Measurements from ENCODE around the gene TNNI2.
"Not testable (repeated sequence)": the region's sequence is repeated elsewhere in the genome, so short reads cannot be mapped to it uniquely, and the experiment has no call there.

The TNNI2 gene

GRCh38 chr11:1812274-1812673 is 26.5 kb upstream of the TNNI2 start:
- TF ChIP-seq CTCF (IDR thresholded peaks at IDR 0.05; ENCODE audit: insufficient read depth, low read length, poor library complexity, severe bottlenecking), result no peak
- no peaks in the 10 kb centered on the region; the same call in 1 of the 2 replicates for H3K27me3 ChIP-seq (replicated peaks; ENCODE audit: control insufficient read depth, insufficient read depth, low read length)
- no peak overlapping the region for H3K4me3 ChIP-seq (replicated peaks; ENCODE audit: low read depth, low read length)
- H3K36me3 ChIP-seq (ENCODE audit: control insufficient read depth, insufficient read depth, low read length), result no peaks in the 10 kb centered on the region
- no peak for DNase-seq (ENCODE audit: extremely low read depth, insufficient read length)

GRCh38 chr11:1812801-1813200 is 26.0 kb upstream of the TNNI2 start:
- DNase-seq (ENCODE audit: extremely low read depth, insufficient read length), result no peak
- Histone ChIP-seq H3K36me3 (ENCODE audit: control insufficient read depth, insufficient read depth, low read length) (no peaks in the 10 kb centered on the region), H3K4me3 (replicated peaks; ENCODE audit: low read depth, low read length) (no peak overlapping the region), H3K27me3 (replicated peaks; ENCODE audit: control insufficient read depth, insufficient read depth, low read length) (no peaks in the 10 kb centered on the region; the same call in 1 of the 2 replicates)
- TF ChIP-seq CTCF (IDR thresholded peaks at IDR 0.05; ENCODE audit: insufficient read depth, low read length, poor library complexity, severe bottlenecking), result no peak

- not testable (repeated sequence) for DNase-seq (ENCODE audit: extremely low read depth, insufficient read length); H3K27me3 ChIP-seq (replicated peaks; ENCODE audit: control insufficient read depth, insufficient read depth, low read length); H3K4me3 ChIP-seq (replicated peaks; ENCODE audit: low read depth, low read length); H3K36me3 ChIP-seq (ENCODE audit: control insufficient read depth, insufficient read depth, low read length)
Observed at GRCh38 chr11:1813356-1813755, 25.4 kb upstream of the TNNI2 start.

- TF ChIP-seq CTCF (IDR thresholded peaks at IDR 0.05; ENCODE audit: insufficient read depth, low read length, poor library complexity, severe bottlenecking), result no peak
- H3K27me3 ChIP-seq (replicated peaks; ENCODE audit: control insufficient read depth, insufficient read depth, low read length), result no peaks in the 10 kb centered on the region
- no peak overlapping the region for H3K4me3 ChIP-seq (replicated peaks; ENCODE audit: low read depth, low read length)
- DNase-seq (ENCODE audit: extremely low read depth, insufficient read length), result no peak
- no peaks in the 10 kb centered on the region for H3K36me3 ChIP-seq (ENCODE audit: control insufficient read depth, insufficient read depth, low read length)
Observed at GRCh38 chr11:1814691-1815090, 24.1 kb upstream of the TNNI2 start.

- no peaks in the 10 kb centered on the region for H3K36me3 ChIP-seq (ENCODE audit: control insufficient read depth, insufficient read depth, low read length)
- no peak for DNase-seq (ENCODE audit: extremely low read depth, insufficient read length)
- H3K27me3 ChIP-seq (replicated peaks; ENCODE audit: control insufficient read depth, insufficient read depth, low read length), result no peaks in the 10 kb centered on the region
- TF ChIP-seq CTCF (IDR thresholded peaks at IDR 0.05; ENCODE audit: insufficient read depth, low read length, poor library complexity, severe bottlenecking), result no peak
- no peak overlapping the region for H3K4me3 ChIP-seq (replicated peaks; ENCODE audit: low read depth, low read length)
Observed at GRCh38 chr11:1815311-1815710, 23.5 kb upstream of the TNNI2 start.

GRCh38 chr11:1815751-1816150 is 23.0 kb upstream of the TNNI2 start:
- no peak for DNase-seq (ENCODE audit: extremely low read depth, insufficient read length)
- no peaks in the 10 kb centered on the region for H3K27me3 ChIP-seq (replicated peaks; ENCODE audit: control insufficient read depth, insufficient read depth, low read length)
- no peaks in the 10 kb centered on the region for H3K36me3 ChIP-seq (ENCODE audit: control insufficient read depth, insufficient read depth, low read length)
- TF ChIP-seq CTCF (IDR thresholded peaks at IDR 0.05; ENCODE audit: insufficient read depth, low read length, poor library complexity, severe bottlenecking), result no peak
- H3K4me3 ChIP-seq (replicated peaks; ENCODE audit: low read depth, low read length), result no peak overlapping the region

All from GM06990 (cell line).